Neural cell (in vitro differentiated cells): Measurements from ENCODE around the gene NUDT3. TPM values are rescaled to one million over a fixed set of nuclear protein-coding genes. Genes with fewer than 3 reads are reported as not detected.

Experiments used
- H2AFZ ChIP-seq: fragments of 200-600, 300-800 bp; sonication (generic), shearing (Covaris generic); 2 replicates; pipeline ENCODE4 v1.6.0; 2014; ENCODE audit warnings: low read depth, mild to moderate bottlenecking, antibody characterized with exemption, low read length, moderate library complexity
- H3F3A ChIP-seq: fragments of 200-600 bp; shearing (Covaris generic); 2 replicates; pipeline ENCODE4 v1.6.1; 2016; ENCODE audit warnings: mild to moderate bottlenecking, moderate library complexity, mixed read lengths, antibody characterized with exemption, low read length; ENCODE audit not compliant: insufficient read depth, poor library complexity, severe bottlenecking
- H3K27ac ChIP-seq: fragments of 200-600, 300-800 bp; sonication (generic), shearing (Covaris generic); 2 replicates; pipeline ENCODE4 v1.5.1; 2014; ENCODE audit warnings: mild to moderate bottlenecking, low read length, moderate library complexity
- H3K27me3 ChIP-seq: fragments of 300-800, 200-600 bp; sonication (generic), shearing (Covaris generic); 2 replicates; pipeline ENCODE4 v1.6.0; 2014; ENCODE audit warnings: mild to moderate bottlenecking, low read depth, low read length, moderate library complexity; ENCODE audit not compliant: insufficient read depth
- H3K36me3 ChIP-seq: fragments of 300-800, 200-600 bp; sonication (generic), shearing (Covaris generic); 2 replicates; pipeline ENCODE4 v1.5.1; 2014; ENCODE audit warnings: mild to moderate bottlenecking, antibody characterized with exemption, low read length, moderate library complexity; ENCODE audit not compliant: insufficient read depth
- H3K4me2 ChIP-seq: fragments of 300-800, 200-600 bp; sonication (generic), shearing (Covaris generic); 2 replicates; pipeline ENCODE4 v1.6.0; 2014; ENCODE audit warnings: mild to moderate bottlenecking, low read length
- H3K4me3 ChIP-seq: fragments of 300-800, 200-600 bp; sonication (generic), shearing (Covaris generic); 2 replicates; pipeline ENCODE4 v1.5.1; 2014; ENCODE audit warnings: mild to moderate bottlenecking, low read length, moderate library complexity
- H3K79me2 ChIP-seq: fragments of 200-600 bp; shearing (Covaris generic); replicated peaks from 2 replicates; pipeline ENCODE4 v1.6.0; 2014; ENCODE audit warnings: mild to moderate bottlenecking, low read length, moderate library complexity; ENCODE audit not compliant: insufficient read depth
- H3K9ac ChIP-seq: fragments of 300-800, 200-600 bp; sonication (generic), shearing (Covaris generic); 2 replicates; pipeline ENCODE4 v1.6.1; 2016; ENCODE audit warnings: mild to moderate bottlenecking, low read length, mixed read lengths
- H3K9me2 ChIP-seq: fragments of 200-600 bp; shearing (Covaris generic); 2 replicates; pipeline ENCODE4 v1.6.1; 2016; ENCODE audit warnings: mild to moderate bottlenecking, low read length, mixed read lengths; ENCODE audit not compliant: insufficient read depth
- H3K9me3 ChIP-seq: fragments of 200-600, 300-800 bp; sonication (generic), shearing (Covaris generic); 2 replicates; pipeline ENCODE4 v1.6.1; 2016; ENCODE audit warnings: mild to moderate bottlenecking, mixed run types, low read length, moderate library complexity, mixed read lengths
- H4K20me1 ChIP-seq: fragments of 200-600 bp; shearing (Covaris generic); 2 replicates; pipeline ENCODE4 v1.6.1; 2016; ENCODE audit warnings: mild to moderate bottlenecking, mixed run types; ENCODE audit not compliant: insufficient read depth
- EP300 ChIP-seq: fragments of 450-650 bp; conservative IDR thresholded peaks from 2 replicates; pipeline ENCODE4 v1.6.1; 2014; ENCODE audit warnings: antibody characterized with exemption, mild to moderate bottlenecking, moderate library complexity; ENCODE audit not compliant: poor library complexity, severe bottlenecking
- EZH2 ChIP-seq: fragments of 200-600, 300-800 bp; shearing (Covaris generic), sonication (generic); IDR thresholded peaks from 2 replicates; pipeline ENCODE4 v1.6.1; 2014; ENCODE audit warnings: antibody characterized with exemption, low read length, borderline replicate concordance, mild to moderate bottlenecking; ENCODE audit not compliant: insufficient read depth, poor library complexity, severe bottlenecking
- MXI1 ChIP-seq: fragments of 450-650 bp; conservative IDR thresholded peaks from 2 replicates; pipeline ENCODE4 v1.6.1; 2014; ENCODE audit warnings: antibody characterized with exemption, mild to moderate bottlenecking; ENCODE audit not compliant: poor library complexity, severe bottlenecking
- POLR2AphosphoS5 ChIP-seq: IDR thresholded peaks from 2 replicates; pipeline ENCODE4 v1.6.1; 2012
- RAD21 ChIP-seq: fragments of 450-650 bp; conservative IDR thresholded peaks from 2 replicates; pipeline ENCODE4 v1.6.1; 2014; ENCODE audit warnings: antibody characterized with exemption, mild to moderate bottlenecking, moderate library complexity
- SMC3 ChIP-seq: fragments of 450-650 bp; conservative IDR thresholded peaks from 2 replicates; pipeline ENCODE4 v1.6.1; 2014; ENCODE audit warnings: antibody characterized with exemption, mild to moderate bottlenecking, moderate library complexity; ENCODE audit not compliant: poor library complexity
- TAF1 ChIP-seq: IDR thresholded peaks from 2 replicates; pipeline ENCODE4 v1.6.1; 2012; ENCODE audit warnings: low read depth
- polyA plus RNA-seq: library from polyadenylated mRNA; depleted of rRNA; stranded (reverse); fragments of >200 nt; gene quantifications from 2 replicates; pipeline ENCODE4 v1.2.3, GENCODE V29; 2014
- TF ChIP-seq, protein P1 (sequence below): fragments of 450-650 bp; IDR thresholded peaks from 2 replicates; pipeline ENCODE4 v1.5.1; 2014; ENCODE audit warnings: antibody characterized with exemption, mild to moderate bottlenecking, moderate library complexity; ENCODE audit not compliant: poor library complexity, severe bottlenecking
- TF ChIP-seq, protein P2 (sequence below): IDR thresholded peaks from 2 replicates; pipeline ENCODE4 v1.6.1; 2012; ENCODE audit warnings: borderline replicate concordance

NUDT3 gene
- polyA plus RNA-seq, 1 donor from 2014 or later: 80.2 TPM

DNA sequence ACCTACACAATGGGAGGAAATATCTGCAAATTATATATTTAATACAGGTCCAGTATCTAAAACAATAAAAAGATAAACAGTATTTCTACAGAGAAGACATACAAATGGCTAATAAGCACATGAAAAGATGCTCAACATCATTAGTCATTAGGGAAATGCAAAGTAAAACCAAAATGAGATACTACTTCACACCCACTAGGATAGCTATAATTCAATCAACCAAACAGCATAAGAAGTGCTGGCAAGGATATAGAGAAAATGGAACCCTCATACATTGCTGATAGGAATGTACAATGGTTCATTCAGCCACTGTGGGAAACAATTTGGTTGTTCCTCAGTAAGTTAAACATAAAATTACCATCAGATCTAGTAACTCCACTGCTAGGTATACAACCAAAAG is 48.7 kb downstream of the NUDT3 start:
- H4K20me1 ChIP-seq: peaks cover 2% of the 10 kb centered on the region
- no peaks in the 10 kb centered on the region for H3K9me2 ChIP-seq
- H3K27me3 ChIP-seq: no peaks in the 10 kb centered on the region
- no peaks in the 10 kb centered on the region for H3K36me3 ChIP-seq
- no peak for TF ChIP-seq RAD21
- no peak for TF ChIP-seq POLR2AphosphoS5
- TF ChIP-seq SMC3: no peak
- TF ChIP-seq, protein P1, sequence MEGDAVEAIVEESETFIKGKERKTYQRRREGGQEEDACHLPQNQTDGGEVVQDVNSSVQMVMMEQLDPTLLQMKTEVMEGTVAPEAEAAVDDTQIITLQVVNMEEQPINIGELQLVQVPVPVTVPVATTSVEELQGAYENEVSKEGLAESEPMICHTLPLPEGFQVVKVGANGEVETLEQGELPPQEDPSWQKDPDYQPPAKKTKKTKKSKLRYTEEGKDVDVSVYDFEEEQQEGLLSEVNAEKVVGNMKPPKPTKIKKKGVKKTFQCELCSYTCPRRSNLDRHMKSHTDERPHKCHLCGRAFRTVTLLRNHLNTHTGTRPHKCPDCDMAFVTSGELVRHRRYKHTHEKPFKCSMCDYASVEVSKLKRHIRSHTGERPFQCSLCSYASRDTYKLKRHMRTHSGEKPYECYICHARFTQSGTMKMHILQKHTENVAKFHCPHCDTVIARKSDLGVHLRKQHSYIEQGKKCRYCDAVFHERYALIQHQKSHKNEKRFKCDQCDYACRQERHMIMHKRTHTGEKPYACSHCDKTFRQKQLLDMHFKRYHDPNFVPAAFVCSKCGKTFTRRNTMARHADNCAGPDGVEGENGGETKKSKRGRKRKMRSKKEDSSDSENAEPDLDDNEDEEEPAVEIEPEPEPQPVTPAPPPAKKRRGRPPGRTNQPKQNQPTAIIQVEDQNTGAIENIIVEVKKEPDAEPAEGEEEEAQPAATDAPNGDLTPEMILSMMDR: no peak
- TF ChIP-seq TAF1: no peak
- no peak overlapping the region for H3K27ac ChIP-seq
- no peak overlapping the region for H3K4me2 ChIP-seq
- no peak overlapping the region for H3K9ac ChIP-seq
- no peaks in the 10 kb centered on the region for H3F3A ChIP-seq
- H3K4me3 ChIP-seq: no peak overlapping the region
- H3K79me2 ChIP-seq: peaks cover 38% of the 10 kb centered on the region
- no peaks in the 10 kb centered on the region for H3K9me3 ChIP-seq
- H2AFZ ChIP-seq: no peak overlapping the region

- H3K79me2 ChIP-seq: peaks cover 34% of the 10 kb centered on the region
- no peak overlapping the region for H3K4me3 ChIP-seq
- peaks cover 2% of the 10 kb centered on the region for H4K20me1 ChIP-seq
- no peaks in the 10 kb centered on the region for H3K9me3 ChIP-seq
- no peak overlapping the region for H2AFZ ChIP-seq
- H3K9me2 ChIP-seq: no peaks in the 10 kb centered on the region
- no peak overlapping the region for H3K27ac ChIP-seq
- H3K27me3 ChIP-seq: no peaks in the 10 kb centered on the region
- H3F3A ChIP-seq: no peaks in the 10 kb centered on the region
- H3K4me2 ChIP-seq: no peak overlapping the region
- TF ChIP-seq RAD21 (no peak), EZH2 (no peak), MXI1 (no peak), SMC3 (no peak), POLR2AphosphoS5 (no peak), TAF1 (no peak), EP300 (no peak)
- TF ChIP-seq, protein P1: no peak
- TF ChIP-seq, protein P2, sequence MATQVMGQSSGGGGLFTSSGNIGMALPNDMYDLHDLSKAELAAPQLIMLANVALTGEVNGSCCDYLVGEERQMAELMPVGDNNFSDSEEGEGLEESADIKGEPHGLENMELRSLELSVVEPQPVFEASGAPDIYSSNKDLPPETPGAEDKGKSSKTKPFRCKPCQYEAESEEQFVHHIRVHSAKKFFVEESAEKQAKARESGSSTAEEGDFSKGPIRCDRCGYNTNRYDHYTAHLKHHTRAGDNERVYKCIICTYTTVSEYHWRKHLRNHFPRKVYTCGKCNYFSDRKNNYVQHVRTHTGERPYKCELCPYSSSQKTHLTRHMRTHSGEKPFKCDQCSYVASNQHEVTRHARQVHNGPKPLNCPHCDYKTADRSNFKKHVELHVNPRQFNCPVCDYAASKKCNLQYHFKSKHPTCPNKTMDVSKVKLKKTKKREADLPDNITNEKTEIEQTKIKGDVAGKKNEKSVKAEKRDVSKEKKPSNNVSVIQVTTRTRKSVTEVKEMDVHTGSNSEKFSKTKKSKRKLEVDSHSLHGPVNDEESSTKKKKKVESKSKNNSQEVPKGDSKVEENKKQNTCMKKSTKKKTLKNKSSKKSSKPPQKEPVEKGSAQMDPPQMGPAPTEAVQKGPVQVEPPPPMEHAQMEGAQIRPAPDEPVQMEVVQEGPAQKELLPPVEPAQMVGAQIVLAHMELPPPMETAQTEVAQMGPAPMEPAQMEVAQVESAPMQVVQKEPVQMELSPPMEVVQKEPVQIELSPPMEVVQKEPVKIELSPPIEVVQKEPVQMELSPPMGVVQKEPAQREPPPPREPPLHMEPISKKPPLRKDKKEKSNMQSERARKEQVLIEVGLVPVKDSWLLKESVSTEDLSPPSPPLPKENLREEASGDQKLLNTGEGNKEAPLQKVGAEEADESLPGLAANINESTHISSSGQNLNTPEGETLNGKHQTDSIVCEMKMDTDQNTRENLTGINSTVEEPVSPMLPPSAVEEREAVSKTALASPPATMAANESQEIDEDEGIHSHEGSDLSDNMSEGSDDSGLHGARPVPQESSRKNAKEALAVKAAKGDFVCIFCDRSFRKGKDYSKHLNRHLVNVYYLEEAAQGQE: no peak
- H3K9ac ChIP-seq: no peak overlapping the region
- H3K36me3 ChIP-seq: no peaks in the 10 kb centered on the region
Measured at GRCh38 chr6:34342247-34342646, 50.2 kb downstream of the NUDT3 start.
